ENCODE data around the gene MIS18BP1.

Gene MIS18BP1

DNA sequence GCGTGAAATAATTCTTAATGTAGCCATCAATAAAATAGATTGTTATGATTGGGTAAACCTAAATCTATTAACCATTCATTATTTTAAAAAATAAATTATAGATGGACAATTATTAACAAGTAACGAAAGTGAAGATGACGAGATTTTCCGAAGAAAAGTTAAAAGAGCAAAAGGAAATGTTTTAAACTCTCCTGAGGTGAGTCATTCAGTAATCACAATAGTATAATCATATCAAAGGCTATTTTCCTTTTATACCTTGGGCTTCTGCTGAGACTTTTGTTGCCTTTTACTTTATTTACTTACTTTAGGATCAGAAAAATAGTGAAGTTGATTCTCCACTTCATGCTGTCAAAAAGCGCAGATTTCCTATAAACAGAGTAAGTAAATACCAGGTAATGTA, 71.7 kb downstream of the MIS18BP1 start:
- no peak for FAIRE-seq
- no peak for DNase-seq (ENCODE audit: insufficient read length, low spot score)
- TF ChIP-seq SPI1 (IDR thresholded peaks at IDR 0.05; ENCODE audit: low read depth, low read length) = no peak
- TF ChIP-seq POU2F2 (IDR thresholded peaks at IDR 0.05; ENCODE audit: low read depth, low read length) = no peak
- no peak for TF ChIP-seq PAX5 (IDR thresholded peaks at IDR 0.05; ENCODE audit: insufficient read depth, low read length, severe bottlenecking)
- no peak for TF ChIP-seq POLR2AphosphoS5 (IDR thresholded peaks at IDR 0.05; ENCODE audit: low read depth, low read length)
- no peak for TF ChIP-seq TAF1 (IDR thresholded peaks at IDR 0.05; ENCODE audit: low read depth, low read length)
- no peak for TF ChIP-seq POLR2A (IDR thresholded peaks at IDR 0.05; ENCODE audit: low read depth, low read length)

DNA sequence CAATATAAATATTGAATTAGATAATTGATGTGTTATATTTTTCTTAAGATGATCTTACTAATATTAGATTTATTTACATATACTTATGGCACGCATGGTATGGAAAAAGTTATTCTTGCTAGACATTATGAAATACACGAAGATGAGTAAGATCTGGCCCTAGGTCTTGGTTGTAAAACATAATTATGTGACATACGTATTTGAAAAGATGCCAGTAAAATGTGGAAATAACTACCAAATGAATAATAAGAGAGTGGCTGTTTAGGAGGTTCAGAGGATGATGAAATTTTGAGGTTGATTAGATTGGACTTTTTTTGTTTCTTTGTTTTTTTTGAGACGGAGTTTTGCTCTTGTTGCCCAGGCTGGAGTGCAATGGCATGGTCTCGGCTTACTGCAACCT, 75.9 kb downstream of the MIS18BP1 start:
- FAIRE-seq (no peak), DNase-seq (ENCODE audit: insufficient read length, low spot score) (no peak)
- no peak for TF ChIP-seq POU2F2 (IDR thresholded peaks at IDR 0.05; ENCODE audit: low read depth, low read length)
- no peak for TF ChIP-seq POLR2AphosphoS5 (IDR thresholded peaks at IDR 0.05; ENCODE audit: low read depth, low read length)
- no peak for TF ChIP-seq PAX5 (IDR thresholded peaks at IDR 0.05; ENCODE audit: insufficient read depth, low read length, severe bottlenecking)
- no peak for TF ChIP-seq TAF1 (IDR thresholded peaks at IDR 0.05; ENCODE audit: low read depth, low read length)

DNA sequence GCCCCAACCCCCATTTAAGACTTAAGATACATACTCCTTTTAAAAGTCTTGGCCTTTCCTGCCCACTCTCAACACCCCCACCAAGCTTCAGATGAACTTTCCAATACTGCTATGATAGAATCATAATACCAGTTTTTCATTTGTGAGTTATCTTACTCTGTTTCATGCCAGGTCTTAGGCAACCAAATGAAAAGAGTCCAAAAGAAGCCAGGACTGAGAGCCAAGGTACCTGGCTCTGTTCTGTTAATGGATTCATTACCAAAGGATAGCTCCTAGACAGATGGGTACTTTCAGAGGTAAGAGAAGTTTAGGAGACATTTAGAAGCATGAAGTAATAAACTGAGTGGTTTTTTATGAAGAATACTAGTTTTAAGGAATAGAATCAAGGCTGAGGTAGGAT, 83.1 kb downstream of the MIS18BP1 start:
- no peak for TF ChIP-seq PAX5 (IDR thresholded peaks at IDR 0.05; ENCODE audit: insufficient read depth, low read length, severe bottlenecking)
- TF ChIP-seq SPI1 (IDR thresholded peaks at IDR 0.05; ENCODE audit: low read depth, low read length) = no peak
- TF ChIP-seq POU2F2 (IDR thresholded peaks at IDR 0.05; ENCODE audit: low read depth, low read length) = no peak
- no peak for TF ChIP-seq TAF1 (IDR thresholded peaks at IDR 0.05; ENCODE audit: low read depth, low read length)
- no peak for TF ChIP-seq POLR2A (IDR thresholded peaks at IDR 0.05; ENCODE audit: low read depth, low read length)
- no peak for TF ChIP-seq POLR2AphosphoS5 (IDR thresholded peaks at IDR 0.05; ENCODE audit: low read depth, low read length)
- no peak for DNase-seq (ENCODE audit: insufficient read length, low spot score)
- FAIRE-seq = no peak

DNA sequence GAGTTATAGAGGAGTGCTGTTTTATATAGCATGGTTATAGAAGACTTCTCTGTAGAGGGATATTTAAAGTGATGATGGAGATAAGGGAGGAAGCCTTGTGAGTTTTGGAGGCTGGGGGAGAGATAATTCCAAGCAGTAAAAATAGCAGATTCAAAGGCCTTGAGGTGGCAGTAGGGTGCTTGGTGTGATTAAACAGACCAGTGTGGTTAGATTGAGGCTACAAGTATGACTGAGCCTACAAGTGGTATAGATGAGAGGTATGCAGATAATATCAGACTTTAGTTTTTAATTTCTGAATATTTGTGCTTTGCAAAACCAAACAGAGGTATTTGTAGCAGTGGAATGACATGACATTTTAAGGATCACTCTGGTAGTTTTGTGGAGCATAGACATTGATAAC, 96.9 kb downstream of the MIS18BP1 start:
- FAIRE-seq (no peak), DNase-seq (ENCODE audit: insufficient read length, low spot score) (no peak)
- no peak for TF ChIP-seq POLR2A (IDR thresholded peaks at IDR 0.05; ENCODE audit: low read depth, low read length)
- no peak for TF ChIP-seq SPI1 (IDR thresholded peaks at IDR 0.05; ENCODE audit: low read depth, low read length)
- no peak for TF ChIP-seq PAX5 (IDR thresholded peaks at IDR 0.05; ENCODE audit: insufficient read depth, low read length, severe bottlenecking)
- no peak for TF ChIP-seq POLR2AphosphoS5 (IDR thresholded peaks at IDR 0.05; ENCODE audit: low read depth, low read length)
- TF ChIP-seq TAF1 (IDR thresholded peaks at IDR 0.05; ENCODE audit: low read depth, low read length) = no peak
- no peak for TF ChIP-seq POU2F2 (IDR thresholded peaks at IDR 0.05; ENCODE audit: low read depth, low read length)

All from GM12891 (cell line).